ENCODE data around the gene ZNF669. TPM values are rescaled to one million over a fixed set of nuclear protein-coding genes. Genes with fewer than 3 reads are reported as not detected.

ZNF669 gene
- total RNA-seq, 1 experiment from 2014 or later: 5.3 TPM

GRCh38 chr1:247060771-247061170 is 43.4 kb downstream of the ZNF669 start:
- H3F3A ChIP-seq (ENCODE audit: insufficient read depth, low read depth): no peaks in the 10 kb centered on the region
- H3K9me3 ChIP-seq (ENCODE audit: insufficient read depth, low read depth): no peaks in the 10 kb centered on the region; the same call in none of the 2 replicates
- H4K20me1 ChIP-seq (ENCODE audit: insufficient read depth): no peaks in the 10 kb centered on the region
- no peaks in the 10 kb centered on the region for H3K9me2 ChIP-seq (ENCODE audit: insufficient read depth)
- H3K4me1 ChIP-seq (replicated peaks; ENCODE audit: insufficient read depth): no peaks in the 10 kb centered on the region
- no peaks in the 10 kb centered on the region; the same call in 1 of the 2 replicates for H3K79me2 ChIP-seq (ENCODE audit: low read depth)
- BruUV-seq (replicated peaks): no TSS peak
- H3K27ac ChIP-seq: no peak overlapping the region
- H3K4me2 ChIP-seq: no peak overlapping the region
- H3K27me3 ChIP-seq (ENCODE audit: insufficient read depth, low read depth): no peaks in the 10 kb centered on the region
- ChIA-PET CTCF (no interaction called here), POLR2A (ENCODE audit: unreplicated experiment) (no interaction called here)
- intact Hi-C loops (cut with micrococcal nuclease; ENCODE audit: unreplicated experiment): no loop called here
- H2AFZ ChIP-seq: no peak overlapping the region
- no peak overlapping the region for H3K4me3 ChIP-seq
- TF ChIP-seq CTCF (conservative IDR thresholded peaks at IDR 0.05): no peak
- TF ChIP-seq EZH2 (IDR thresholded peaks at IDR 0.05; ENCODE audit: low read depth): no peak
- H3K36me3 ChIP-seq (ENCODE audit: low read depth): no peaks in the 10 kb centered on the region
- DNase-seq: no peak

- peaks cover 12% of the 10 kb centered on the region for H3K9me3 ChIP-seq (ENCODE audit: insufficient read depth, low read depth)
- H3K36me3 ChIP-seq (ENCODE audit: low read depth): no peaks in the 10 kb centered on the region
- H4K20me1 ChIP-seq (ENCODE audit: insufficient read depth): no peaks in the 10 kb centered on the region
- H3K27me3 ChIP-seq (ENCODE audit: insufficient read depth, low read depth): no peaks in the 10 kb centered on the region
- no TSS peak for BruUV-seq (replicated peaks)
- H3K79me2 ChIP-seq (ENCODE audit: low read depth): no peaks in the 10 kb centered on the region; the same call in 1 of the 2 replicates
- H2AFZ ChIP-seq: no peak overlapping the region
- intact Hi-C loops (cut with micrococcal nuclease; ENCODE audit: unreplicated experiment): no loop called here
- H3K4me3 ChIP-seq: no peak overlapping the region
- DNase-seq: no peak
- no peak for TF ChIP-seq EZH2 (IDR thresholded peaks at IDR 0.05; ENCODE audit: low read depth)
- TF ChIP-seq CTCF (conservative IDR thresholded peaks at IDR 0.05): no peak
- H3K27ac ChIP-seq: no peak overlapping the region
- ChIA-PET POLR2A (ENCODE audit: unreplicated experiment) (no interaction called here), CTCF (no interaction called here)
- no peaks in the 10 kb centered on the region for H3K9me2 ChIP-seq (ENCODE audit: insufficient read depth)
- H3K4me2 ChIP-seq: no peak overlapping the region
- no peaks in the 10 kb centered on the region for H3K4me1 ChIP-seq (replicated peaks; ENCODE audit: insufficient read depth)
- H3F3A ChIP-seq (ENCODE audit: insufficient read depth, low read depth): no peaks in the 10 kb centered on the region
Measured at GRCh38 chr1:247056071-247056470, 48.1 kb downstream of the ZNF669 start.

- no peaks in the 10 kb centered on the region for H3F3A ChIP-seq (ENCODE audit: insufficient read depth, low read depth)
- H3K9me2 ChIP-seq (ENCODE audit: insufficient read depth): no peaks in the 10 kb centered on the region
- no peak overlapping the region for H3K27ac ChIP-seq
- BruUV-seq (replicated peaks): no TSS peak
- H3K4me2 ChIP-seq: no peak overlapping the region
- no peaks in the 10 kb centered on the region for H4K20me1 ChIP-seq (ENCODE audit: insufficient read depth)
- TF ChIP-seq CTCF (conservative IDR thresholded peaks at IDR 0.05) (no peak), EZH2 (IDR thresholded peaks at IDR 0.05; ENCODE audit: low read depth) (no peak)
- H3K36me3 ChIP-seq (ENCODE audit: low read depth): no peaks in the 10 kb centered on the region
- intact Hi-C loops (cut with micrococcal nuclease; ENCODE audit: unreplicated experiment): no loop called here
- H3K4me3 ChIP-seq: no peak overlapping the region
- no peak overlapping the region for H2AFZ ChIP-seq
- H3K27me3 ChIP-seq (ENCODE audit: insufficient read depth, low read depth): no peaks in the 10 kb centered on the region
- no peak for DNase-seq
- CTCF ChIA-PET: no interaction called here
- POLR2A ChIA-PET (ENCODE audit: unreplicated experiment): no interaction called here
- H3K79me2 ChIP-seq (ENCODE audit: low read depth): no peaks in the 10 kb centered on the region; the same call in 1 of the 2 replicates
- peaks cover 12% of the 10 kb centered on the region for H3K9me3 ChIP-seq (ENCODE audit: insufficient read depth, low read depth)
- no peaks in the 10 kb centered on the region for H3K4me1 ChIP-seq (replicated peaks; ENCODE audit: insufficient read depth)
Measured at GRCh38 chr1:247054992-247055415, 49.2 kb downstream of the ZNF669 start.

Other genes with a start within 250 kb of the ZNF669 start
- 27.8 and 34.3 TPM in 2 replicates for gene AHCTF1, start 172.4 kb downstream of the ZNF669 start, total RNA-seq (2021)
- 9.5 and 9.8 TPM in 2 replicates for gene ZNF695, start 96.3 kb downstream of the ZNF669 start, total RNA-seq (2021)
- gene ZNF670, start 25.5 kb downstream of the ZNF669 start, total RNA-seq (2021): 2.4 and 2.5 TPM in 2 replicates
- gene ZNF124, start 67.7 kb upstream of the ZNF669 start, total RNA-seq (2021): 9.5 and 10.1 TPM in 2 replicates
- not detected in 2 replicates for gene VN1R5, start 151.7 kb upstream of the ZNF669 start, total RNA-seq (2021)
- gene ZNF496, start 227.5 kb upstream of the ZNF669 start, total RNA-seq (2021): 37.6 and 56.8 TPM in 2 replicates